VCaP (cell line): ENCODE data around the gene PCDHA6.
"Not testable (repeated sequence)": the region's sequence is repeated elsewhere in the genome, so short reads cannot be mapped to it uniquely, and the experiment has no call there.

ENCODE experiments used
- H3K27ac ChIP-seq: fragments of 450-650 bp; 2 replicates; pipeline ENCODE4 v1.5.1; 2017
- TF ChIP-seq, protein P1 (sequence below): fragments of 450-650 bp; conservative IDR thresholded peaks from 2 replicates; pipeline ENCODE4 v1.5.1; 2017; ENCODE audit warnings: mild to moderate bottlenecking, moderate library complexity

The PCDHA6 gene

DNA sequence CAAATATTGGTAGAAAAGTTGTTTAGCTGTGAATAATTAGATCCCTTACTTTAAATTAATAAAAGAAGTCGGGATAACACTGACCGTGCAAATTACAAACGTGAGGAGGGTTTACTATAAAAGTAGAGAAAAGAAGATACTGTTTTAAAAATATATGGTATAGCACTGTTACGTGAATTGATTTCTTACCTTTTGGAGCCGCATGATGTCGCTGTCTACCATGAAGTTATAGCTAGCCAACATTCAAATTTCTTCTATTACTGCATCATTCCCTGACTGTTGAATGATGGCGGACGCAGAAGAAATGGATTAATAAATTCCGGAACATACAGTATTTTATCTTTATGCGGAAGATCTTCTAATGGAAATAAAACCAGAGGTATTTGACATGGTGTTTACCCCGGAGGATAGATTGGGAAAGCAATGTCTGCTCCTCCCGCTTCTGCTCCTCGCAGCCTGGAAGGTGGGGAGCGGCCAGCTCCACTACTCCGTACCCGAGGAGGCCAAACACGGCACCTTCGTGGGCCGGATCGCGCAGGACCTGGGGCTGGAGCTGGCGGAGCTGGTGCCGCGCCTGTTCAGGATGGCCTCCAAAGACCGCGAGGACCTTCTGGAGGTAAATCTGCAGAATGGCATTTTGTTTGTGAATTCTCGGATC lies at the start of gene PCDHA6:
TSS of gene PCDHA6 (plus strand) at position 257 of the 658 bp plus-strand sequence. CDS start at position 389, 132 bp downstream.
- TF ChIP-seq, protein P1, sequence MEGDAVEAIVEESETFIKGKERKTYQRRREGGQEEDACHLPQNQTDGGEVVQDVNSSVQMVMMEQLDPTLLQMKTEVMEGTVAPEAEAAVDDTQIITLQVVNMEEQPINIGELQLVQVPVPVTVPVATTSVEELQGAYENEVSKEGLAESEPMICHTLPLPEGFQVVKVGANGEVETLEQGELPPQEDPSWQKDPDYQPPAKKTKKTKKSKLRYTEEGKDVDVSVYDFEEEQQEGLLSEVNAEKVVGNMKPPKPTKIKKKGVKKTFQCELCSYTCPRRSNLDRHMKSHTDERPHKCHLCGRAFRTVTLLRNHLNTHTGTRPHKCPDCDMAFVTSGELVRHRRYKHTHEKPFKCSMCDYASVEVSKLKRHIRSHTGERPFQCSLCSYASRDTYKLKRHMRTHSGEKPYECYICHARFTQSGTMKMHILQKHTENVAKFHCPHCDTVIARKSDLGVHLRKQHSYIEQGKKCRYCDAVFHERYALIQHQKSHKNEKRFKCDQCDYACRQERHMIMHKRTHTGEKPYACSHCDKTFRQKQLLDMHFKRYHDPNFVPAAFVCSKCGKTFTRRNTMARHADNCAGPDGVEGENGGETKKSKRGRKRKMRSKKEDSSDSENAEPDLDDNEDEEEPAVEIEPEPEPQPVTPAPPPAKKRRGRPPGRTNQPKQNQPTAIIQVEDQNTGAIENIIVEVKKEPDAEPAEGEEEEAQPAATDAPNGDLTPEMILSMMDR = peak; percentile 17; the same call in 1 of the 2 replicates
- no peak within 1 kb of the TSS for H3K27ac ChIP-seq

- TF ChIP-seq, protein P1 = no peak
- H3K27ac ChIP-seq = no peak overlapping the region
These were observed 47.2 kb upstream of the PCDHA6 start for GRCh38 chr5:140780512-140780911.

GRCh38 chr5:140785905-140786686 lies 41.7 kb upstream of the PCDHA6 start, which contains the start of gene PCDHA1:
Gene PCDHA1, plus strand, starts transcription at chr5:140786140.
- H3K27ac ChIP-seq = no peak within 1 kb of the TSS
- TF ChIP-seq, protein P1 = no peak

DNA sequence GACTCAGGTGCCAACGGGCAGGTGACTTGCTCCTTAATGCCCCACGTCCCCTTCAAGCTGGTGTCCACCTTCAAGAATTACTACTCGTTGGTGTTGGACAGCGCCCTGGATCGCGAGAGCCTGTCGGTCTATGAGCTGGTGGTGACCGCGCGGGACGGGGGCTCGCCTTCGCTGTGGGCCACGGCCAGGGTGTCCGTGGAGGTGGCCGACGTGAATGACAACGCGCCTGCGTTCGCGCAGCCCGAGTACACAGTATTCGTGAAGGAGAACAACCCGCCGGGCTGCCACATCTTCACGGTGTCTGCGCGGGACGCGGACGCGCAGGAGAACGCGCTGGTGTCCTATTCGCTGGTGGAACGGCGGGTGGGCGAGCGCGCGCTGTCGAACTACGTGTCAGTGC lies 40.3 kb upstream of the PCDHA6 start:
- H3K27ac ChIP-seq = not testable (repeated sequence)

DNA sequence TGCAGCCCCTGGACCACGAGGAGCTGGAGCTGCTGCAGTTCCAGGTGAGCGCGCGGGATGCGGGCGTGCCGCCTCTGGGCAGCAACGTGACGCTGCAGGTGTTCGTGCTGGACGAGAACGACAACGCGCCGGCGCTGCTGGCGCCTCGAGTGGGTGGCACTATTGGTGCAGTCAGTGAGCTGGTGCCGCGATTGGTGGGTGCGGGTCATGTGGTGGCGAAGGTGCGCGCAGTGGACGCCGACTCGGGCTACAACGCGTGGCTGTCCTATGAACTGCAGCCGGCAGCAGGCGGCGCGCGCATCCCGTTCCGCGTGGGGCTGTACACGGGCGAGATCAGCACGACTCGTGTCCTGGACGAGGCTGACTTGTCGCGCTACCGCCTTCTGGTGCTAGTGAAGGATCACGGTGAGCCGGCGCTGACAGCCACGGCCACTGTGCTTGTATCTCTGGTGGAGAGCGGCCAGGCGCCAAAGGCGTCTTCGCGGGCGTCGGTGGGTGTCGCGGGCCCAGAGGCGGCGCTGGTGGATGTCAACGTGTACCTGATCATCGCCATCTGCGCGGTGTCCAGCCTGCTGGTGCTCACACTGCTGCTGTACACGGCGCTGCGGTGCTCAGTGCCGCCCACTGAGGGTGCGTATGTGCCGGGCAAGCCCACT lies 39.8 kb upstream of the PCDHA6 start:
- H3K27ac ChIP-seq = not testable (repeated sequence)

GRCh38 chr5:140791089-140791488 lies 36.7 kb upstream of the PCDHA6 start:
- TF ChIP-seq, protein P1 = no peak
- no peak overlapping the region for H3K27ac ChIP-seq

DNA sequence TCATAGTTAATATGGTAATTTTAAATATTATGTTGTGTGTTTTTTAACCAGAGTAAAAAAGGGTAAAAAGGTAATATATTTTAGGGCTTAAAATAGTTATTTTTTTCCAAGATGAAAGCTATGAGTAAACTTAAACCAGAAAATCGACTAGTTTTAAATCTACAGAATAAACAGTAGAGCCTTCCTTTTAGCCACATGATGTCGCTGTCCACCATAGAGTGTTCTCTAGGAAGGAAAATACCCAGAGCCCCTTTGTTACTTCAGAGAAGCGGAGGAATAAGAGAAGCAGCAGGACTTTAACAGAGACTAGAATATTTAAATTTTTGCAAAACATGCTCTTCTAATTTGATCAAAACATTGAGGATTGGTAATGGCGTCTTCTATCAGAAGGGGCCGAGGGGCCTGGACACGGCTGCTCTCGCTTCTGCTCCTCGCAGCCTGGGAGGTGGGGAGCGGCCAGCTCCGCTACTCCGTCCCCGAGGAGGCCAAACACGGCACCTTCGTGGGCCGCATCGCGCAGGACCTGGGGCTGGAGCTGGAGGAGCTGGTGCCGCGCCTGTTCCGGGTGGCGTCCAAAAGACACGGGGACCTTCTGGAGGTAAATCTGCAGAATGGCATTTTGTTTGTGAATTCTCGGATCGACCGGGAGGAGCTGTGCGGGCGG lies 33.0 kb upstream of the PCDHA6 start, which contains the start of gene PCDHA2:
TSS of gene PCDHA2 (plus strand) at position 258 of the 664 bp plus-strand sequence.
- no peak within 1 kb of the TSS for H3K27ac ChIP-seq
- TF ChIP-seq, protein P1 = peak; percentile 38

DNA sequence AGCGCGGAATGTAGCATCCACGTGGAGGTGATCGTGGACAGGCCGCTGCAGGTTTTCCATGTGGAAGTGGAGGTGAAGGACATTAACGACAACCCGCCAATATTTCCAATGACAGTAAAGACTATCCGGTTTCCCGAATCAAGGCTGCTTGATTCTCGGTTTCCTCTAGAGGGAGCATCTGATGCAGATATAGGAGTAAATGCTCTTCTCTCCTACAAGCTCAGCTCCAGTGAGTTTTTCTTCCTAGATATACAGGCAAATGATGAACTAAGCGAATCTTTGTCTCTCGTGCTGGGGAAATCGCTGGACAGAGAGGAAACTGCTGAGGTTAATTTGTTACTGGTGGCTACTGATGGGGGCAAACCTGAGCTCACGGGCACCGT lies 32.5 kb upstream of the PCDHA6 start:
- TF ChIP-seq, protein P1 = peak; percentile 18; the same call in 1 of the 2 replicates
- no peak overlapping the region for H3K27ac ChIP-seq

GRCh38 chr5:140796072-140796717 lies 31.6 kb upstream of the PCDHA6 start:
- not testable (repeated sequence) for H3K27ac ChIP-seq
